ENCODE data around the gene SPOCK1. TPM values are rescaled to one million over a fixed set of nuclear protein-coding genes. Genes with fewer than 3 reads are reported as not detected.

SPOCK1 gene
- total and polyA plus RNA-seq, 2 of the 4 experiments (the other 2 are of a cell fraction), result 5.0 to 20.3 TPM

DNA sequence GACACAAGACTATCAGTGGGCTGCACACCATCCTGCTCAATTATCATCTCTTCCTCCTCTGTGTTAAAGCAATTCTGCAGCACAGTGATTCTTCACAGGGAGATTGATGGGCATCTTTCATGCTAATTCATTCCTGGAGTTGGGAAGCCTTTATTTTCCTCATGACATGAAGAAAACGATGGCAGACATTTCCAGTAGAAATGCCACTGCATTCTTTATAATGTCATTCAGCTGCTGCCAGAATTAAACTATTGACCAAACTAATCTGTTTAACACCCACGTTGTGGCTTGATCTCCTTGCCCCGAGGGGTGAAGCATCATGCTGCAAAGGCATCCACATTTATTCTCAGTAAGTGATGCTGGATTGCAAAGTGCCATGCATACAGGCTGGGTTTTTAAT is 273.0 kb downstream of the SPOCK1 start:
- Histone ChIP-seq H3K56ac (ENCODE audit: extremely low read depth, insufficient read depth, low read length) (no peak overlapping the region), H3K4me2 (ENCODE audit: low read depth, low read length) (no peak overlapping the region), H3K27ac (ENCODE audit: insufficient read depth, low read length) (no peak overlapping the region), H4K20me1 (ENCODE audit: insufficient read depth, low read length) (no peaks in the 10 kb centered on the region), H4K8ac (ENCODE audit: low read depth in 2 of 2, low read length in 2 of 2) (no peak overlapping the region), H3K14ac (replicated peaks; ENCODE audit: low read depth, low read length) (no peak overlapping the region), H2AK9ac (replicated peaks; ENCODE audit: low read depth, low read length, poor library complexity) (no peak overlapping the region), H2BK5ac (ENCODE audit: low read depth, low read length, poor library complexity, severe bottlenecking) (no peak overlapping the region), H3K9ac (ENCODE audit: low read depth, low read length) (no peak overlapping the region), H4K5ac (ENCODE audit: low read depth, low read length) (no peak overlapping the region), H2BK120ac (ENCODE audit: low read depth, low read length) (no peak overlapping the region), H3K36me3 (ENCODE audit: control insufficient read depth, insufficient read depth, low read length) (no peaks in the 10 kb centered on the region), H3K79me1 (ENCODE audit: low read depth in 1 of 2, low read length in 2 of 2) (no peaks in the 10 kb centered on the region), H3K23ac (ENCODE audit: low read depth, low read length) (no peak overlapping the region), H3K4ac (ENCODE audit: low read depth, low read length) (no peak overlapping the region), H3K27me3 (ENCODE audit: control insufficient read depth, insufficient read depth, low read length) (no peaks in the 10 kb centered on the region; the same call in 1 of the 2 replicates), H3K4me1 (ENCODE audit: control insufficient read depth, insufficient read depth, low read length) (no peaks in the 10 kb centered on the region), H3K18ac (ENCODE audit: low read depth, low read length) (no peak overlapping the region), H2AK5ac (ENCODE audit: low read depth, low read length) (no peak overlapping the region), H2BK15ac (ENCODE audit: low read depth, low read length) (no peak overlapping the region), H4K91ac (ENCODE audit: insufficient read depth, low read depth, low read length) (no peak overlapping the region), H3K9me1 (ENCODE audit: insufficient read depth, low read length) (no peaks in the 10 kb centered on the region), H2AFZ (replicated peaks; ENCODE audit: low read length, poor library complexity) (no peak overlapping the region), H3K9me3 (ENCODE audit: control insufficient read depth, insufficient read depth, low read length) (no peaks in the 10 kb centered on the region), H2BK20ac (ENCODE audit: low read depth, low read length) (no peak overlapping the region), H3K4me3 (ENCODE audit: insufficient read depth, low read depth, low read length) (no peak overlapping the region)
- ChIA-PET CTCF (no interaction called here), POLR2A (ENCODE audit: unreplicated experiment) (no interaction called here)
- in situ Hi-C loops (cut with MboI; ENCODE audit: low sequenced_read_pairs), result no loop called here
- BruUV-seq (replicated peaks), result no TSS peak
- ATAC-seq (ENCODE audit: low read depth) (no peak), DNase-seq (no peak)
- no CpG with 5 or more reads among the region's 3 CpGs for WGBS, 2 experiments (ENCODE audit: extremely low coverage in 2 of 2, insufficient read length in 1 of 2)
- intact Hi-C loops (cut with micrococcal nuclease), result no loop called here
- TF ChIP-seq, protein P1, sequence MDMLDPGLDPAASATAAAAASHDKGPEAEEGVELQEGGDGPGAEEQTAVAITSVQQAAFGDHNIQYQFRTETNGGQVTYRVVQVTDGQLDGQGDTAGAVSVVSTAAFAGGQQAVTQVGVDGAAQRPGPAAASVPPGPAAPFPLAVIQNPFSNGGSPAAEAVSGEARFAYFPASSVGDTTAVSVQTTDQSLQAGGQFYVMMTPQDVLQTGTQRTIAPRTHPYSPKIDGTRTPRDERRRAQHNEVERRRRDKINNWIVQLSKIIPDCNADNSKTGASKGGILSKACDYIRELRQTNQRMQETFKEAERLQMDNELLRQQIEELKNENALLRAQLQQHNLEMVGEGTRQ (IDR thresholded peaks at IDR 0.05; ENCODE audit: low read depth, low read length), result no peak
- TF ChIP-seq CEBPB (IDR thresholded peaks at IDR 0.05; ENCODE audit: low read depth, low read length) (no peak), POLR2A (IDR thresholded peaks at IDR 0.05; ENCODE audit: low read depth, low read length) (no peak), RAD21 (IDR thresholded peaks at IDR 0.05; ENCODE audit: low read length) (no peak), CHD1 (IDR thresholded peaks at IDR 0.05; ENCODE audit: low read depth, low read length) (no peak), BHLHE40 (IDR thresholded peaks at IDR 0.05; ENCODE audit: low read depth, low read length) (no peak), FOS (IDR thresholded peaks at IDR 0.05; ENCODE audit: low read depth, low read length) (no peak), MAZ (IDR thresholded peaks at IDR 0.05; ENCODE audit: borderline replicate concordance, low read depth, low read length) (no peak), RCOR1 (IDR thresholded peaks at IDR 0.05; ENCODE audit: insufficient replicate concordance, low read length) (no peak), MAFK (IDR thresholded peaks at IDR 0.05; ENCODE audit: low read depth, low read length) (no peak), MXI1 (IDR thresholded peaks at IDR 0.05; ENCODE audit: borderline replicate concordance, low read depth, low read length) (no peak), NFE2L2 (IDR thresholded peaks at IDR 0.05; ENCODE audit: low read depth, low read length) (no peak), RFX5 (IDR thresholded peaks at IDR 0.05; ENCODE audit: low read depth, low read length) (no peak)
- TF ChIP-seq, protein P2, sequence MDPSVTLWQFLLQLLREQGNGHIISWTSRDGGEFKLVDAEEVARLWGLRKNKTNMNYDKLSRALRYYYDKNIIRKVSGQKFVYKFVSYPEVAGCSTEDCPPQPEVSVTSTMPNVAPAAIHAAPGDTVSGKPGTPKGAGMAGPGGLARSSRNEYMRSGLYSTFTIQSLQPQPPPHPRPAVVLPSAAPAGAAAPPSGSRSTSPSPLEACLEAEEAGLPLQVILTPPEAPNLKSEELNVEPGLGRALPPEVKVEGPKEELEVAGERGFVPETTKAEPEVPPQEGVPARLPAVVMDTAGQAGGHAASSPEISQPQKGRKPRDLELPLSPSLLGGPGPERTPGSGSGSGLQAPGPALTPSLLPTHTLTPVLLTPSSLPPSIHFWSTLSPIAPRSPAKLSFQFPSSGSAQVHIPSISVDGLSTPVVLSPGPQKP (IDR thresholded peaks at IDR 0.05; ENCODE audit: borderline replicate concordance, low read depth, low read length), result no peak
- TF ChIP-seq, protein P3, sequence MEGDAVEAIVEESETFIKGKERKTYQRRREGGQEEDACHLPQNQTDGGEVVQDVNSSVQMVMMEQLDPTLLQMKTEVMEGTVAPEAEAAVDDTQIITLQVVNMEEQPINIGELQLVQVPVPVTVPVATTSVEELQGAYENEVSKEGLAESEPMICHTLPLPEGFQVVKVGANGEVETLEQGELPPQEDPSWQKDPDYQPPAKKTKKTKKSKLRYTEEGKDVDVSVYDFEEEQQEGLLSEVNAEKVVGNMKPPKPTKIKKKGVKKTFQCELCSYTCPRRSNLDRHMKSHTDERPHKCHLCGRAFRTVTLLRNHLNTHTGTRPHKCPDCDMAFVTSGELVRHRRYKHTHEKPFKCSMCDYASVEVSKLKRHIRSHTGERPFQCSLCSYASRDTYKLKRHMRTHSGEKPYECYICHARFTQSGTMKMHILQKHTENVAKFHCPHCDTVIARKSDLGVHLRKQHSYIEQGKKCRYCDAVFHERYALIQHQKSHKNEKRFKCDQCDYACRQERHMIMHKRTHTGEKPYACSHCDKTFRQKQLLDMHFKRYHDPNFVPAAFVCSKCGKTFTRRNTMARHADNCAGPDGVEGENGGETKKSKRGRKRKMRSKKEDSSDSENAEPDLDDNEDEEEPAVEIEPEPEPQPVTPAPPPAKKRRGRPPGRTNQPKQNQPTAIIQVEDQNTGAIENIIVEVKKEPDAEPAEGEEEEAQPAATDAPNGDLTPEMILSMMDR (conservative IDR thresholded peaks at IDR 0.05; ENCODE audit: low read depth, low read length), result no peak
- dilution Hi-C loops (cut with HindIII; ENCODE audit: low sequenced_read_pairs, unreplicated experiment), result no loop called here

All from IMR-90 (cell line).